ENCODE measurements around the gene THRB. TPM values are rescaled to one million over a fixed set of nuclear protein-coding genes. Genes with fewer than 3 reads are reported as not detected.

Gene THRB
- total and polyA plus RNA-seq, 11 donors: 4.8 to 28.5 (median 21.0) TPM

GRCh38 chr3:24506966-24507775 lies 12.5 kb upstream of the THRB start:
- Histone ChIP-seq H3K27ac (no peak overlapping the region), H3K4me1 (no peaks in the 10 kb centered on the region), H3K36me3 (no peaks in the 10 kb centered on the region), H3K9me3 (no peaks in the 10 kb centered on the region), H3K4me3 (no peak overlapping the region), H3K27me3 (no peaks in the 10 kb centered on the region)
- intact Hi-C loops (cut with DNase I): no loop called here
- TF ChIP-seq CTCF (IDR thresholded peaks at IDR 0.05) (no peak), POLR2A (IDR thresholded peaks at IDR 0.05) (no peak)
- 79 to 87% (median 83%) methylated on average over 3 of the region's 3 CpGs for WGBS, 4 donors
- ATAC-seq (peak in 1 of 4 donors; percentile 29), DNase-seq (no peak)

- 76 to 80% (median 78%) methylated on average over 7 of the region's 7 CpGs for whole genome bisulfite sequencing, 4 donors
- ATAC-seq (no peak), DNase-seq (no peak)
- intact Hi-C loops (cut with DNase I): no loop called here
- Histone ChIP-seq H3K9me3 (no peaks in the 10 kb centered on the region), H3K36me3 (no peaks in the 10 kb centered on the region), H3K4me3 (no peak overlapping the region), H3K27me3 (no peaks in the 10 kb centered on the region), H3K27ac (no peak overlapping the region), H3K4me1 (no peaks in the 10 kb centered on the region)
- TF ChIP-seq POLR2A (IDR thresholded peaks at IDR 0.05) (no peak), CTCF (IDR thresholded peaks at IDR 0.05) (no peak)
Measured at GRCh38 chr3:24505691-24506550, 11.3 kb upstream of the THRB start.

- Histone ChIP-seq H3K4me3 (no peak overlapping the region), H3K27ac (no peak overlapping the region), H3K27me3 (no peaks in the 10 kb centered on the region), H3K9me3 (no peaks in the 10 kb centered on the region), H3K36me3 (no peaks in the 10 kb centered on the region), H3K4me1 (no peaks in the 10 kb centered on the region)
- ATAC-seq (no peak), DNase-seq (no peak)
- intact Hi-C loops (cut with DNase I): no loop called here
- no peak for TF ChIP-seq CTCF (IDR thresholded peaks at IDR 0.05)
- no peak for TF ChIP-seq POLR2A (IDR thresholded peaks at IDR 0.05)
Measured at GRCh38 chr3:24504772-24505171, 10.1 kb upstream of the THRB start.

- intact Hi-C loops (cut with DNase I): no loop called here
- WGBS, 4 donors: 88 to 90% (median 89%) methylated on average over 3 of the region's 3 CpGs
- no peaks in the 10 kb centered on the region for H3K27me3 ChIP-seq
- no peaks in the 10 kb centered on the region for H3K36me3 ChIP-seq
- DNase-seq (no peak), ATAC-seq (no peak)
- H3K27ac ChIP-seq: peak overlapping the region in 1 of 12 donors; percentile 65
- no peak overlapping the region for H3K4me3 ChIP-seq
- no peaks in the 10 kb centered on the region for H3K9me3 ChIP-seq
- H3K4me1 ChIP-seq: no peaks in the 10 kb centered on the region
- TF ChIP-seq CTCF (IDR thresholded peaks at IDR 0.05) (no peak), POLR2A (IDR thresholded peaks at IDR 0.05) (no peak)
Measured at GRCh38 chr3:24503616-24504113, 9.0 kb upstream of the THRB start.

Measured in heart left ventricle (tissue), 16 donors.